ENCODE results near the gene AMPD3.

- TF ChIP-seq GATA2 (IDR thresholded peaks at IDR 0.05; ENCODE audit: low read depth, low read length) (no peak), GATA3 (IDR thresholded peaks at IDR 0.05; ENCODE audit: low read depth, low read length) (no peak)
These were observed 2.8 kb downstream of the AMPD3 start for GRCh38 chr11:10457901-10458300.

Data from SH-SY5Y (cell line).